ENCODE measurements around the gene SLC25A51. TPM values are rescaled to one million over a fixed set of nuclear protein-coding genes. Genes with fewer than 3 reads are reported as not detected.

SLC25A51 gene
- total RNA-seq, 1 donor from 2014 or later: 29.0 TPM

DNA sequence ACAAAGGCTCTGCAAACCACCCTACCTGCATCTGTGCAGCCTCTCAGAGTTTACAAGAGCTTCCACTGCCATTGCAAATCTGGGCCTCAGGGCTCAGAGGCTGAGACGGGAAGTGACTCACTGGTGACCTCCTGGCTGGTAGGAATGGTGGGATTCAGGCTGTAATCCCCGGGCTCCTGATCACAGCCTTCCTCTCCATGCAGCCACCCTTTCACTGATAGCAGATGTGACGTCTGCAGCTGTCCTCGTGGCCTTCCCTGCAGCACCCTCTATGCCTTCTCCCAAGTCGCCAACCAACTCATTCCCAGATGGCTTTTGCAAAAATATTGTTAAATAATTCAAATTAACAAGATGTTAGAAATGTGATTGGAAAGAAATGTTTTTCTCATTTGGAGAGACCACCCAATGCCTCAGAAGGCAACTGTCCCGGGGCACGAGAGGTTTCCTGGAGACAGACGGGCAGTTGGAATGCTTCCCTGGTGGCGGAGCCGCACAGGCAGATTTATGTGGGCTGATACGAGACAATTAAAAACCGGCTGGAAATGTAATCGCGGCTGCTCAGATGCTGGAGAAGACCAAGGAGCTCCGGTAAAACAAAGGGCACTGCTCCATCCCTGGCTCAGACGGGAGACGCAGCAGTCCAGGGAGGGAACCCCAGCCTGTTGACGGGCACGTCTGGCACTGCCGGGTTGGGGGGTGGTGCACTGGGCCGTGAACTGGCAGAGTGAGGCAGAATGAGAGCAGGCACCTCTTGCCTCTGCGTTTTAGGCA lies 34.4 kb upstream of the SLC25A51 start:
- no peak for DNase-seq (ENCODE audit: low spot score)
- intact Hi-C loops (cut with DNase I): loop anchor here (5.0 kb wide), 1 partner anchor 124 kb away; no protein-coding TSS in a partner anchor

DNA sequence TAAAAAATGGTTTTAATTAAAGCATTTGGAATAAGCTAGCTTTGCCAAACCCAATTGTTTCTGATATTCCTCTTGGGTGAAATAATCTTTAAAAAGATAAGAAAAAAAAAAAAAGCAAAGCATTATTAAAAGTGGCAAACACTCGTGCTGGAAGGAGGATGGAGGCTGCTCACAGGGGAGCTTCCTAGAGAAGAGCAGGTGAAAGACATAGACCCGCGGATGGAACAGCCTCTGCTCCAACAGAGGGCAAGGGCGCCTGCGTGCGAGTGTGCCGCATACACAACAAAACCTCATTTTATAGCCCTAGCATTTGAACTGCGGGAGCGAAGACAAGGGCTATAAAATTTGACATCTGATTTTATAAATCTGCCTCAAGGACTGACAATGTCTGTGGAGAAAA lies 33.4 kb upstream of the SLC25A51 start:
- intact Hi-C loops (cut with DNase I): loop anchor here (2.0 to 5.0 kb wide), 2 partner anchors 47 to 125 kb away; no protein-coding TSS in a partner anchor
- DNase-seq (ENCODE audit: low spot score): no peak

GRCh38 chr9:37936965-37937364 lies 33.0 kb upstream of the SLC25A51 start:
- intact Hi-C loops (cut with DNase I): loop anchor here (2.0 to 5.0 kb wide), 2 partner anchors 48 to 125 kb away; no protein-coding TSS in a partner anchor
- DNase-seq (ENCODE audit: low spot score): peak; percentile 85

GRCh38 chr9:37936376-37936775 lies 32.4 kb upstream of the SLC25A51 start:
- DNase-seq (ENCODE audit: low spot score): no peak
- intact Hi-C loops (cut with DNase I): loop anchor here (2.0 to 5.0 kb wide), 2 partner anchors 48 to 126 kb away; no protein-coding TSS in a partner anchor

GRCh38 chr9:37935096-37935495 lies 31.2 kb upstream of the SLC25A51 start:
- no peak for DNase-seq (ENCODE audit: low spot score)
- intact Hi-C loops (cut with DNase I): loop anchor here (5.0 kb wide), 1 partner anchor 127 kb away; no protein-coding TSS in a partner anchor

DNA sequence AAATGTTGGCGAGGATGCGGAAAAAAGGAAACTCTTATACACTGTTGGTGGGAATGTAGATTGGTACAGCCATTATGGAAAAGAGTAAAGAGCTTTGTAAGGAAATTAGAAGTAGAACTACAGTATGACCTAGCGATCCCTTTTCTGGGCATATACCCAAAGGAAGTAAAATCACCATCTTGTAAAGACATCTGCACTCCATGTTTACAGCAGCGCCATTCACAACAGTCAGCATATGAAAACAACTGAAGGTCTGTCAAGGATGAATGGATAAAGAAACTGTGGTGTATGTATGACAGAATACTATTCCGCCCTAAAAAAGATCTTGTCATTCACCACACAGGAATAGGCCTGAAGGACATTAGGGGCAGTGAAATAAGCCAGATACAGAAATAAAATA lies 27.7 kb upstream of the SLC25A51 start:
- intact Hi-C loops (cut with DNase I): no loop called here
- no peak for DNase-seq (ENCODE audit: low spot score)

- intact Hi-C loops (cut with DNase I): no loop called here
- DNase-seq (ENCODE audit: low spot score): no peak
Observed at GRCh38 chr9:37929441-37929895, 25.5 kb upstream of the SLC25A51 start.

- no peak for DNase-seq (ENCODE audit: low spot score)
- intact Hi-C loops (cut with DNase I): no loop called here
Observed at GRCh38 chr9:37928552-37929430, 24.9 kb upstream of the SLC25A51 start.

DNA sequence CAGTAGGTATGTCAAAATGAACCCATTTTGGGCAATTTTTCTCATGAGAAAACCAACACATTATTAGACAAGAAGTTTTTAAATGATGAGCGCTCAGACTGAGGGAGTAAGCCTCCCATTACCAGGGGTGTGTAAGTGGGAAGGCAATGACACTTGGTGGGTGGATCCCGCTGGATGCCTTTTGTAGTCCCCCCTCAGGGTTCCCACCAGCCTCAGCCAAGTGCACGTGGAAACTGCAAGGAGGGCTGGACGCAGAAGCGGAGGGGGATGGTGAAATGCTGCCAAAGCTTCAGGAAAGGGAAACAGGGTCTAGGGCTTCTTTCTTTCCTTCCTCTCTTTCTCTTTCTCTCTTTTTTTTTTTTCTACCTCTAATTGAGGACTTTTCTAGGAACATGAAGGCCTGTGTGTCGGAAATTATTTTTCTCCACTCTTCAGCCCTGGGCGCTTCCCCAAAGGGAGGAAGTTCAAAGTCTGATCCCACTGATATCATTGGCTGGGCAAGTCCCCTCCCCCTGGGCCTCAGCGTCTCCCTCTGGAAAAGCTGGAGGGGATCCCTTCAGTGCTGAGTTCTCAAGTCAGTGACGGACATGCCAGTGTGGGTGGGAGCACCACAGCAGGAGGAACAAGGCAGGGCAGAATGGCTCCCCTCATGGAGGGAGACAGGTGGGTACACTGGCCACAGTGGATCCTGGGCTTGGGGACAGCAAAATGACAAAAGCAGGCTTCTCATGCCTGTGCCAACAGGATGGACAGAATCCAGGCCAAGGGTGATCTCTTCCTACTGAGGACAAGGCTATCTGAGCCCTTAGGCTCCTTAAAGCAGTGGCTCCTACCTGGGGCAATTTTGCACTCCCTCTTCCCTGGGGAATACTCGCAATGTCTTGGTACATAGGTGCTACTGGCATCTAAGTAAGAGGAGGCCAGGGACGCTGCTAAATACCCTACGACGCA lies 23.9 kb upstream of the SLC25A51 start:
- DNase-seq (ENCODE audit: low spot score): no peak
- intact Hi-C loops (cut with DNase I): no loop called here

GRCh38 chr9:37927132-37927531 lies 23.2 kb upstream of the SLC25A51 start:
- DNase-seq (ENCODE audit: low spot score): no peak

DNA sequence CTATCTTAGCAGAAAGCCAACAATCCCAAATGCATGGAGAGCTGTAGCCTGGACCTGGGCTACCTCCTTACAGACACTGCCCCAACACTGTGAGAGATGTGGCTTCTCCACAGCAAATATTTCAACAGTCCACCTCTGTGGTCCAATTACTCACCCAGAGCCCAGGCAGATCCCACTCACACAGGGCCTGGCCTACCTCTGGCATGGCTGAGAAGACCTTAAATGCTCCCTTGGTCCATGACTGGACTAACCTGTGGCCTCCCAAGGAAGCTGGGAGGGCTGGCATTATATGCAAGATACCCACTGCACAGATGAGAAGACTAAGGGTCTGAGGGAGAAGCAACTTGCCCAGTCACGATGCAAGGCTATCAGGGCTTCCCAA lies 22.8 kb upstream of the SLC25A51 start:
- DNase-seq (ENCODE audit: low spot score): no peak
- intact Hi-C loops (cut with DNase I): no loop called here

More at GRCh38 chr9:37927132-37927531, 23.2 kb upstream of the SLC25A51 start:
- intact Hi-C loops (cut with DNase I): no loop called here

DNA sequence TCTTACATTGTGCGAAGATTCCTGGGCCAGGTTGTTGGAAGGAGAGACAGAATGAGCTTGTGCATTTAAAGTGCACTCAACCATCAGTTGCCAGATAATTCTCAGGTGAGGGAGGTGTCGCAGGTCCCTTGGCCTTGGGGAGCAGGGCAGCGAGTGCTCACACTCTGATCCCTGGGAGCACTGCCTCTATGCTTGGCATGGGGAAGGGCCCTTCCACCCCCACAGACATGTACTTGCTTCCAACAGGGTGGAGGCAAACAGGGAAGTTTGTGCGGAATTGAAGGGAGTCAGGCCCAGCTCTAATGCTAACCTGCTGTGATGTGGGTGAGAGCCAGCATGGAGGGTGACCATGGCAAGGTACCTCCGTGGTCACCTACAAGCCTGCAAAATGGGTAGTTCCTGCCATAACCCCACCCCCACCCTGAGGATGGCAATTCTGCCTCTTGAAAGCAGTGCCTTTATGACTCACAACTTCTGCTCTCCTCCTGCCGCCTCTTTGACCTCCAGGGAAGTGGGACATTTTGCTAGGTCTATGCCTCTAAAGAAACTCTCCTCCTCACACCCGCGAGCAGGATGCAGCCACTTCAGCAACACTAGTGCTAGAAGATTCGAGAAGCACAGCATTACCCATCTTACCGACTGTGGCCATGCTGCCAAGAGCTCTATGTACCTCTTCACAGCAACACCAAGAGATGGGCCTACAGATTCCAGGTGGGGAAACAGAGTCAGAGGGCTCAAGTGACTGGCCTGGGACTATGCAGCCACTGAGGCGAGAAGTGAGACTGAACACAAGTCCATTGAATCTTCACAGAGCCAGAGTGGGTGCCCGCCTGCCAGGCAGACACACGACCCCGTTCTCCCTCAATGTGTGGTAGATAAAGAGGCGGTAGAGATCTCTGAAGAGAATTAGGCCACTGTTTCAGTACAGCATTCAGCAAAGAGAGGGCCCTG lies 22.1 kb upstream of the SLC25A51 start:
- intact Hi-C loops (cut with DNase I): no loop called here
- DNase-seq (ENCODE audit: low spot score): no peak

DNA sequence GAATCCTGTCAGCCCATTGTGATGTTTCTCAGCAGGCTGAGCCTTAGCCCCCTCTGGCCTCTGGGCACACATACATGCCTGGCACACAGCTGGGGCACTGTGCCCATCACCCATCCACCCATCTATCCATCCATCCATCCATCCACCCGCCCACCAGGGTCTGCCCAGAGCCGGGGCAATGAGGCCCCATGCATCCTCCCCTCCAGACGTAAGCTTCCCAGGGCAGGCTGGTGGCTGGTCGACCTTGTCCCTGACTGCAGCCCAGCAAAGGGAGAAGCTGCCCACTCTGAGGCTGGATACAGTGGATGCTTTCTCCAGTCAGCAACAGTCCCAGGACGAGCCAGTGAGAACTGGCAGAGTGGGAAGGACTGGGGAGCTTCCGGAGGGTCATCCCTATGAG lies 21.1 kb upstream of the SLC25A51 start:
- no peak for DNase-seq (ENCODE audit: low spot score)
- intact Hi-C loops (cut with DNase I): no loop called here

GRCh38 chr9:37924538-37924937 lies 20.6 kb upstream of the SLC25A51 start:
- intact Hi-C loops (cut with DNase I): loop anchor here (5.0 kb wide), 1 partner anchor 83 kb away; no protein-coding TSS in a partner anchor
- DNase-seq (ENCODE audit: low spot score): no peak

- intact Hi-C loops (cut with DNase I): loop anchor here (5.0 kb wide), 1 partner anchor 83 kb away; no protein-coding TSS in a partner anchor
- no peak for DNase-seq (ENCODE audit: low spot score)
Observed at GRCh38 chr9:37923796-37924427, 20.0 kb upstream of the SLC25A51 start.

GRCh38 chr9:37923118-37923795 lies 19.3 kb upstream of the SLC25A51 start:
- DNase-seq (ENCODE audit: low spot score): no peak
- intact Hi-C loops (cut with DNase I): loop anchor here (5.0 kb wide), 1 partner anchor 84 kb away; no protein-coding TSS in a partner anchor
